Body of pancreas (tissue), 4 donors: ENCODE data around the gene DMD. TPM values are rescaled to one million over a fixed set of nuclear protein-coding genes. Genes with fewer than 3 reads are reported as not detected.

ENCODE experiments used
- ATAC-seq: fragments of 150-250 bp; one replicate; pipeline ENCODE4 v1.9.1; 2016
- DNase-seq, 4 donors: peaks; one replicate each; pipeline ENCODE4 v3.0.0-alpha.2; 2019
- H3K27ac ChIP-seq, 4 donors: fragments of 200-600 bp; sonication (generic); 1 replicate in 3 of 4; 2 replicates in 1 of 4; pipeline versions ENCODE4 v1.5.1 to v1.6.1; 2016 to 2019; ENCODE audit warnings: mild to moderate bottlenecking in 1 of 4, mixed read lengths in 1 of 4, moderate library complexity in 1 of 4
- H3K27me3 ChIP-seq, 2 donors: fragments of 200-600 bp; sonication (generic); one replicate each; pipeline ENCODE4 v1.6.0; 2016; ENCODE audit warnings: mild to moderate bottlenecking in 1 of 2
- H3K36me3 ChIP-seq, 2 donors: fragments of 200-600 bp; sonication (generic); replicated peaks in 1 of 2; 2 replicates each; pipeline ENCODE4 v1.5.1; 2016; ENCODE audit warnings: low read depth in 2 of 2; ENCODE audit not compliant: insufficient read depth in 1 of 2
- H3K4me1 ChIP-seq: fragments of 200-600 bp; sonication (generic); one replicate; pipeline ENCODE4 v1.6.0; 2016
- H3K4me3 ChIP-seq, 2 donors: fragments of 200-600 bp; sonication (generic); 1 replicate in 1 of 2; 2 replicates in 1 of 2; pipeline ENCODE4 v1.5.1; 2016 to 2019
- H3K9me3 ChIP-seq, 3 donors: fragments of 200-600 bp; sonication (generic); 1 replicate in 2 of 3; 2 replicates in 1 of 3; pipeline ENCODE4 v1.5.1; 2016
- CTCF ChIP-seq, 7 experiments: fragments of 450-650 bp in 4 of 7; fragments of 200-600 bp in 3 of 7; sonication (generic) in 3 of 7; IDR thresholded peaks; one replicate each; pipeline ENCODE4 v1.5.1; 2016 to 2019; ENCODE audit warnings: antibody characterized with exemption in 7 of 7
- POLR2A ChIP-seq, 3 donors: fragments of 450-650 bp; IDR thresholded peaks; one replicate each; pipeline ENCODE4 v1.6.1; 2016; ENCODE audit warnings: antibody characterized with exemption in 3 of 3, mild to moderate bottlenecking in 2 of 3
- WGBS, 2 donors: methylation state at CpG; one replicate each; pipeline ENCODE4 v1.1.5; 2017; 5-methylcytosine and 5-hydroxymethylcytosine counted together
- intact Hi-C: fragments of 100-400 bp; cut with DNase I; formaldehyde crosslinking; loops from one replicate; pipeline ENCODE4 v1.15.1; 2023
- total RNA-seq, 2 donors: library from RNA; depleted of rRNA; stranded (reverse); fragments of >200 nt; gene quantifications; one replicate each; pipeline ENCODE4 v1.1.0, GENCODE V29; 2016

The DMD gene
- total RNA-seq, 2 donors from 2014 or later = 28.5 to 38.6 TPM

DNA sequence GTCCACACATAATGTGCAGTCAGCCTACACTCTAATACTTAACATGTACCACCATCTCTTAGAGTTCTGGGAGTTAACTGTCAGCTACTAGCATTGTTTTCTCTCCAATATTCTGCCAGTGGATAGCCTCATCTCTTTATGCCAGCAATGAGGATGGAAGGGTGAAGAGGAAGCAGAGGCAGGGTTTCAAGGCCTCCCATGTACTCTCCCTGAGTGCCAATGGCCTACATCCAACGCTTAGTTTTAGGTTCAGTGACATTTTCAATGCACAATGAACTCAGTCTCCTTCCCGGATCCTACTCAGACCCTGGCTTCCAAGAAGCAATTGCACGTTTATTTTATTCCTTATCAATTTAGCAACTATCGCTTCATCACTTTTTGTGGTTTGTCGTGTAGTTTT, 686.1 kb downstream of the DMD start:
- no peak for TF ChIP-seq POLR2A (IDR thresholded peaks at IDR 0.05)
- TF ChIP-seq CTCF (IDR thresholded peaks at IDR 0.05) = no peak
- Histone ChIP-seq H3K27ac (no peak overlapping the region), H3K4me1 (no peaks in the 10 kb centered on the region), H3K36me3 (no peaks in the 10 kb centered on the region), H3K4me3 (no peak overlapping the region), H3K27me3 (no peaks in the 10 kb centered on the region), H3K9me3 (no peaks in the 10 kb centered on the region)
- DNase-seq = no peak
- intact Hi-C loops = no loop called here
- ATAC-seq = no peak
- 77 to 79% methylated on average over 5 of the region's 5 CpGs for WGBS, 2 donors

DNA sequence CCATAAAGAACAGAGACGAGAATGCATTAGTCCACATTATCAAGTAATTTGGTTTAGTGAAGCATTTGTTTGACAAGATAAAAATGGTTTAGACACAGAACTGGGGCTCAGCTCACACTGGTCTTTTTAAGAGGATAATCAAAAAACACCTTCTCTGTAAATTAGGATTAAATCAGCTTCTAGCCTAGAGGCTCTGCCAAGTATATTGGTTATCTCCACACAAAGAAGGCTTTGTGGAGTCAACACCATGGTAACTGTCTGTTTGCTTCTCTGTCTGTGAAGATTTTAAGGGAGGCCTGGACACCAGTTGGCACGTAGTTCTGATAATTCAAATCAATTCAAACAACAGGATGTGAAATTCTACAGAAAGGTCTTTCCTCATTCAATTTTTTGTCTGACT, 687.0 kb downstream of the DMD start:
- H3K4me3 ChIP-seq = no peak overlapping the region
- intact Hi-C loops = no loop called here
- no peaks in the 10 kb centered on the region for H3K9me3 ChIP-seq
- no peak for DNase-seq
- 31 to 53% methylated on average over 2 of the region's 2 CpGs for WGBS, 2 donors
- H3K27ac ChIP-seq = no peak overlapping the region
- no peak for ATAC-seq
- H3K4me1 ChIP-seq = no peaks in the 10 kb centered on the region
- no peaks in the 10 kb centered on the region for H3K36me3 ChIP-seq
- no peaks in the 10 kb centered on the region for H3K27me3 ChIP-seq
- TF ChIP-seq POLR2A (IDR thresholded peaks at IDR 0.05) = no peak
- TF ChIP-seq CTCF (IDR thresholded peaks at IDR 0.05) = no peak

DNA sequence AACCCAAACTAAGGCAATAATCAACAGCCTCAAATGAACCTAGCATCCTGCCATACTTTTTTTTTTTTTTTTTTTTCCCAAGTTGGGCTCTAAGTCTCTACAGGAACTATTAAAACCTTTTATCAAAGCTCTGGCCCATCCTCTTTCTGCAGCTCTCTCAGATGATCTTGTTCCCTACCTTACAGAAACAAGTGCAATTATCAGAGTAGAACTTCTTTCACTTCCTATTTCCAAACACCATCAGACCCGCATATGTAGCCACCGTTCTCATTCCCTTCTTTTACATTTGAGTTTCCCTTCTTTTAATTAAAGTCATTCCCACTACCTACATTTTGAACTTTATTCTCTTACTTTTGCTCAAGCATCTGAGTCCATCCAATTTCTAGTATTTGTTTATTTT, 690.6 kb downstream of the DMD start:
- no peak for DNase-seq
- TF ChIP-seq POLR2A (IDR thresholded peaks at IDR 0.05) (no peak), CTCF (IDR thresholded peaks at IDR 0.05) (no peak)
- H3K9me3 ChIP-seq = no peaks in the 10 kb centered on the region
- no peaks in the 10 kb centered on the region for H3K4me1 ChIP-seq
- H3K4me3 ChIP-seq = no peak overlapping the region
- no peaks in the 10 kb centered on the region for H3K27me3 ChIP-seq
- 75 to 100% methylated on average over 2 of the region's 2 CpGs for WGBS, 2 donors
- no peak overlapping the region for H3K27ac ChIP-seq
- intact Hi-C loops = no loop called here
- H3K36me3 ChIP-seq = no peaks in the 10 kb centered on the region
- ATAC-seq = no peak

DNA sequence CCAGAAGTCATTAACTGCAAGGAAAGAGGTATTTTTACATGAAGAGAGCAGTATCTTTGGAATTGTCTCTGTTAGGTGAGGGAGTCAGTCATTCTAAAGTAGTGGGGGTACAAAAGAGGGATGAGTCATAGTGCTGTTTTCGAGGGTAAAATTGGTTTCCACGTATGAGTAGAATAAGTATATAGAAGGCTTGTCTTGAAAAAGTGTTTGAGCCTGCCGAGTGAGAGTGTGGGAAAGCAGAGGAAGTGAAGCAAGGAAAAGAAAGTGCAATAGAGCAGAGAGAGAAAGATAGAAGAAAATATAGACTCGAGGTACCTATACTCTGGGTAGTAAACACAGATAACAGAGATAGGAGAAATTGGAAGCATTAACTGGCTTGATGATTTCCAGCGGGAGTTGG, 696.4 kb downstream of the DMD start:
- intact Hi-C loops = no loop called here
- Histone ChIP-seq H3K36me3 (no peaks in the 10 kb centered on the region), H3K4me1 (no peaks in the 10 kb centered on the region), H3K4me3 (no peak overlapping the region), H3K27me3 (no peaks in the 10 kb centered on the region), H3K9me3 (no peaks in the 10 kb centered on the region), H3K27ac (no peak overlapping the region)
- DNase-seq (no peak), ATAC-seq (no peak)
- 53 to 79% methylated on average over 5 of the region's 5 CpGs for WGBS, 2 donors
- no peak for TF ChIP-seq CTCF (IDR thresholded peaks at IDR 0.05)
- TF ChIP-seq POLR2A (IDR thresholded peaks at IDR 0.05) = no peak

GRCh38 chrX:32501606-32502005, 709.7 kb downstream of the DMD start:
- H3K27ac ChIP-seq = no peak overlapping the region
- no peaks in the 10 kb centered on the region for H3K36me3 ChIP-seq
- no peaks in the 10 kb centered on the region for H3K27me3 ChIP-seq
- intact Hi-C loops = no loop called here
- no peak for DNase-seq
- no peak for TF ChIP-seq POLR2A (IDR thresholded peaks at IDR 0.05)
- TF ChIP-seq CTCF (IDR thresholded peaks at IDR 0.05) = no peak
- H3K9me3 ChIP-seq = no peaks in the 10 kb centered on the region
- no peaks in the 10 kb centered on the region for H3K4me1 ChIP-seq
- H3K4me3 ChIP-seq = no peak overlapping the region
- 64 to 66% methylated on average over 3 of the region's 3 CpGs for WGBS, 2 donors
- ATAC-seq = no peak
